Activated T-cell treated with anti-CD3 and anti-CD28 coated beads for 4 hours (primary cell): ENCODE data around the gene NUFIP1.
"Not testable (repeated sequence)": the region's sequence is repeated elsewhere in the genome, so short reads cannot be mapped to it uniquely, and the experiment has no call there.

Experiments used
- DNase-seq: peaks from one replicate; pipeline ENCODE4 v3.0.0-alpha.2; 2020

Gene NUFIP1

DNA sequence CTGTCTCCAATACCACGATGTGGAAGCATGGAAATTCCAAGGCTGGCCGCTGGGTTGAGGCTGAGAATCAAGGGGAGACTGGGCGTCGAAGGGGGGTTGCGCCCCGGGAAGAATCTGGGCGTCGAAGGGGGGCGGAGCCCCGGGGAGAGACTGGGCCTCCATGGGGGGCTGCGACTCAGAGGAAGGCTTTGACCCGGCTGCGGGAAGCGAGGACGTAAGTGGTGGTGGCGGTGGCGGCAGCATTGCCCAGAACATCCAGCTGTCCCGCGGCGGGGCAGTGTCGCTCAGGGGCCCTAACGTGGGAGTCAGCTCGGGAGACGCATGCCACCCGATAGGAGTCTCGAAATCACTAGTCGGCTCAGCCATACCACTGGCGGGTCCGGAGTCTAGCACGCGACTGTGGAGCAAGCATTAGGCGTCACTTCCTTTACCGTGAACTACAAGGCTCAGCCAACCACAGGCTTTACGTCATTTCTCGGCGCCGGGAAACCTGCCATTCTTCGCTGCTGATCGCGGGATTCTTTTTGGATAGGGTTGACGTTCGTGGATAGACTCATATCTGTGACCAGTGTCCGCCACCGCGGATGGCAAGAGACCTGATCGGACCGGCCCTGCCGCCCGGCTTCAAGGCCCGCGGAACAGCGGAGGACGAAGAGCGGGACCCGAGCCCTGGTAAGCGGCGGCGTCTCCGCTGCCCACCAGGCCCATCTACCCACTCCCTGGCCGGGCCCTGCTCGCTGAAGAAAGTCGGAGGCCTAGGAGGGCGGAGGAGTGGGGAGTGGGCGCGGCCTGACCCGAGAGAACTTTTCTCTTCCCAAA is at the start of gene NUFIP1, which contains the start of gene GPALPP1:
Gene NUFIP1, minus strand, starts transcription at position 401 of the 819 bp plus-strand sequence. Its CDS starts 35 bp downstream, at position 366.
Gene GPALPP1, plus strand, starts transcription at position 468 of the 819 bp plus-strand sequence. Its CDS starts 117 bp downstream, at position 585.
- DNase-seq = peak; percentile 92

DNA sequence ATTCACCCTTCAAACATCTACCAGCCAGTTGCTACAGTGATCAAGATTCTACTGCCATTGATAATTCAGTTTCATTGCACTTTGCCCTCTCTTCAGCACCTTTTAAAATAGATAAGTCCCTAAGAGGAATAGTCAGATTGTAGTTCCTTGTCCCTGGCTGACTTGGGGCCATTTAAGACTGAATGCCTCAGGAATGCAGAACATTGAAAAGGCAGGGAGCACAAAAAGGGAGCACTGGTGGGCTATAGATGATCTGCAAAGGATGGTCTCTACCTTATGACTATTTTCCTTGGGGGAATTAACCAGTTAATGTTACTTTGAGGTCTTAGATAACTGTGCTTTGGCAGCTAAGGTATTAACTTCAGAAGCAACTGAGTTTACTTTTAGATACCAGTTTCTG is 46.9 kb upstream of the NUFIP1 start:
- no peak for DNase-seq

DNA sequence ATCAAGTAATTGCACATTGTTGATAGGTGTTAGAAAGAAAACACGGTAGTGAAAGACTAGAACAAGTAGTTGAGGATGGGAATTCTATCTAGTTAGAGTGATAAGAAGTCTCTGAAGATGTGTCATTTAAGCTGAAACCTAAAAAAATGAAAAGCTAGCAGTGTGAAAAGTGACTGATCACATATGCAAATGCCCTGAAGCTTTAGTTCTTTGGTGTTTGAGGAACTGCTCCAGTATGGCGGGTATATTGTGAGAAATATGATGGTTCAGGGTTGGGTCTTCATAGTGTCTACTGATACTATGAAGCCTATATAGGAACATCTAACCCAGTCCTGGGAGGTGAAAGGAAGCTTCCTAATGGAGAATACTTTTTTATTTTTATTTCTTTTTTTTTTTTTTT is 45.1 kb upstream of the NUFIP1 start:
- no peak for DNase-seq

DNA sequence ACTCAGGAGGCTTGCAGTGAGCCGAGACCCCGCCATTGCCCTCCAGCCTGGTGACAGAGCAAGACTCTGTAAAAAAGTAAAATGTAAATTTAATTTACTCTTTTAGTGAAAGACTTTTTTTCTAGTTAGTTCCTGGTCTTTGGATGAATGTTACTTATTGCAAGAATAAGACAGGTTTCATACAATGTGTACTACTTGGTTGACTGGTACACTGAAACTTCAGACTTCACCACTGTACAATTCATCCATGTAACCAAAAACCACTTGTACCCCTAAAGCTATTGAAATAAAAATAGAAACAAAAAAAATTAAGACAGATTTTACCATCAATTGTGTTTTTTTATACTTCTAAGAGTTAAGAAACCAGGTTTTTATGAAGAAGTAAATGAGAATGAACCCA is 35.6 kb upstream of the NUFIP1 start:
- no peak for DNase-seq

DNA sequence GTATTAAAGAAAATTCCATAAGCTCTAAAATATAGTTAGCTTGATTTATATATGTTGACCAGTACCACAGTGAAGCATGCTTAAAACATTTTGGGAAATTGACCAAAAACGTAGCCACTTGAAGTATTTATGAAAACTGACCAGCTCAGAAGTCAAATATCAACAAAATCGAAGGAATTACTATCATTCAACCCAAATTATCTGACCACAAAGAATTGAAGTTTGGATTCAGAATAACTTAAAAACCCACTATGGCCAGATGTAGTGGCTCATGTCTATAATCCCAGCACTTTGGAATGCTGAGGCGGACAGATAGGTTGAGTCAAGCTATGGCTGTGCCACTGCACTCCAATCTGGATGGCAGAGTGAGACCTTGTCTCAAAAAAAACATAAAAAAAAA is 32.0 kb upstream of the NUFIP1 start:
- no peak for DNase-seq

DNA sequence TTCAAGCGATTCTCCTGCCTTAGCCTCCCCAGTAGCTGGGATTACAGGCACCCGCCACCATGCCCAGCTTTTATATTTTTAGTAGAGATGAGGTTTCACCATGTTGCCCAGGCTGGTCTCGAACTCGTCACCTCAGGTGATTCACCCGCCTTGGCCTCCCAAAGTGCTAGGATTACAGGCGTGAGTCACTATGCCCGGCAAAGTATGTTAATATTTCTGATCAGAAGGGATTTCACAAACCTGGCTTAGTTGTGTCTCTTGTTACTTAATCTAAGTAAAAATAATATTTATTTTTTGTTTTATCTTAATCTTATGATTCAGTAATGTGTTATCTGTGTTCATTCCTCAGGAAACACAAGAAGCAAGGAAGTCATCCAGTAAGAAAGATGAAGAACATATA is 30.7 kb upstream of the NUFIP1 start:
- DNase-seq = not testable (repeated sequence)

DNA sequence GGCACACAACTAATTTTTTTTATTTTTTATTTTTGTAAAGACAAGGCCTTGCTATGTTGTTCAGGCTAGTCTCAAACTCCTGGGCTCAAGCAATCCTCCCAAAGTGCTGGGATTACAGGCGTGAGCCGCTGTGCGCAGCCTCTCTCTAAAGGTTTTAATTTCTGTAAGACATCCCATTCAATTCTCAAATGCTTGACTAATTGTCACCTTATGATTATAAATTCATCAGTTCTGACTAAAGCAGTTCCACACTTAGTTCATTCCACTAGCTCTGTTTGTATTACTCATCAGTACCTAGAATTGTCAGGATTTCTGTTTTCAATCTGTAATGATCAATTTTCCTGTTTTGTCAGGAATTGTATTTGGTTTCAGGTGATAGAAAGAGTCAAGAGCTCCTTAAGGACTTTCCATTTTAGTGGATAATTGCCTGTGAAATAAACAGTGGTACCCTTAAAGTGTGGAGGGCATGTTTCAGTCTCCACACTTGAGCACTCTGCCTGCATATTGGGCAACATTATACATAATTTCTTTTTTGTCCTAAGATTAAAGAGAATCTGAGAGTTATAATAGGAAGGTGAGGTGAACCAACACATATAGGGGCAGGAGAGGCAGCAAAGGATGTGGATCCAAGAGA is 27.6 kb upstream of the NUFIP1 start:
- DNase-seq = no peak

DNA sequence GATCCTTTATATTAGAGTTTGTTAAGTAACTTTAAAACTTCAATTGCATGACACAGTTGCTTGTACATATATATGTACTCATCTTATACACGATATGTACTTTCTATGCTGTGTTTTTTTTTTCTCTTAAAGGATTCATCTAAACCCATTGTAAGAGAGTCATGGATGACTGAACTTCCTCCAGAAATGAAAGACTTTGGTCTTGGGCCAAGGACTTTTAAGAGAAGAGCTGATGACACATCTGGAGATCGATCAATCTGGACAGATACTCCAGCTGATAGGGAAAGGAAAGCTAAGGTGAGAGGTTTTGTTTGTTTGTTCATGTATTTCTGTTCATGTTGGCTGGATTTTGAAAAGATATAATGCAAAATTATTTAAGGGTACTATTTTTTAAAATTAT is 26.0 kb upstream of the NUFIP1 start:
- DNase-seq = no peak

DNA sequence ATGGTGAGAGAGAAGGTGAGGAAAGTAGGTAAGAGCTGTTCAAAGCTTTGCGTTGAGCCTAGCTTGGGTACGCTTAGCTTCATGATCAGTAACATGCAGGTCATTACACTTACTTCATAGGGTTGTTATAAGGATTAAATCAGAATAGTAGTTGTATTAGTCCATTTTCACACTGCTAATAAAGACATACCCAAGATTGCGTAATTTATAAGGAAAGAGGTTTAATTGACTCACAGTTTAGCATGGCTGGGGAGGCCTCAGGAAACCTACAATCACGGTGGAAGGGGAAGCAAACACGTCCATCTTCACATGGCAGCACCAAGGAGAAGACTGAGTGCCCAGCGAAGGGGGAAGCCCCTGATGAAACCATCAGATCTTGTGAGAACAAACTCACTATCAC is 21.9 kb upstream of the NUFIP1 start:
- no peak for DNase-seq

DNA sequence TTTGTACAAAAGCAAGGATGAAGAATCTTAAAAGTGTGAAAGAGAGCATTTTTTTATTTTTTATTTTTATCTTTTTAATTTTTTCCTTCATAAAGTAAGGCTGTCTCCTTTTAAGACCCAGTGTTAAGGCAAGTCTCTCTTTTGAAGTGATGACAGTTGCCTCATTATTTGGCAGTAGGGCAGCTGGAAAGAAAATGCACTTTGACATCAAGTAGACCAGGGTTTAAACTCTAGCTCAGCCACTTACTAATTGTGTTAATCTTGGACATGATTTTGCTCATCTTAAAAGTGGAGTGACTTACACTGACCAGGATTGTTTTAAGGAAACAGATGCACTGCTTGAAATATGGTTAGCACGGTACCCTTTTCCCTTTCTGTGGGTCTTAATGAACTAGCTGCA is 18.6 kb upstream of the NUFIP1 start:
- no peak for DNase-seq

DNA sequence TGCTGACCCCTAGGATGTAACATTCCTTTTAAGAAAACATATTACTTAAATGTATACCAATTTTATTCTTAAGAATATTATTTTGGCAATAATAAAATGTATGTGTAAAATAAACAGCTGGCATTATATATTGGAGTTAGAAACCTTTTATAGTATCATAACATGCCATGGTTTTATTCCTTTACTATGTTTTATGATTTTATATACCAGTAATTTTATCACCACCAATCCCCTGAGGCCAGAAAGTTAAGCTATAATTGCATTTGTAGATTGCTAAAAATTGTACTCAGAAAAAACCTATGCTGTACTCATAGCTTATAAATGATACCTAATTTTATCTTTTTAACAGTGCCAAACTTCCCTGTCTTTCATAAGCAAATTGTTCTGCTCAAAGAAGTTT is 18.0 kb upstream of the NUFIP1 start:
- no peak for DNase-seq

DNA sequence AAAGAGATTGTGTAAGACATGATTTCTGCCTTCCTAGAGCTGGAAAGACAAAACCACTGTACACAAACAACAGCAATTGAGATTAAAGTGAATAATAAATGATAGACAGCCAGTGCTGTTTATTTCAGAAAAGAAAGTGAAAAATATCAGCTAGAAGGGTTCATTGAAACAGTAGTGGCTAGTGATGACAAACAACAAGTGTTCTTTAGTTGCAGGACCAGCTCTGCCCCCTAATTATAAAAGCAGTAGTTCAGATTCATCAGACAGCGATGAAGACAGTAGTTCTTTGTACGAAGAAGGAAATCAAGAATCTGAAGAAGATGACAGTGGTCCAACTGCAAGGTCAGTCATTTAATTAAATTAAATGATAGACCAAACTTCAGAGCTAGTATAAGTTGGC is 14.8 kb upstream of the NUFIP1 start:
- no peak for DNase-seq

DNA sequence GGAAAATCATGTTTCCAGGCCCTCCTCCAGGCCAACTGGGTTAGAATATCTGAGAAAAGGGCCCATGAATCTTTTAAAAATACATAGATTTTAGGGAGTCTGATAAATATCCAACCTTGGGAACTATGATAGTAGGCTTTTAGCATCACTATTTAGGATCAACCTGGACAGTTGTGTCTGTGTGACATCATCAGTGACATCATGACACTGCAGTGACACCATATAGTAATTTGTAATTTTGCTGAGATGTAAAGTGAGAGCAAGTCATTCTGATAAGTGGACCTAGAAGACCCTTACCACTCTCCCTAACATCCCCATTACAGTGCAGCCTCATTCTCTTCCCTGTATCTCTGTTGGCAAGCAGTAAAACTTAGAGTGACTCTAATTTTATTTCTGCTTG is 14.1 kb upstream of the NUFIP1 start:
- no peak for DNase-seq

DNA sequence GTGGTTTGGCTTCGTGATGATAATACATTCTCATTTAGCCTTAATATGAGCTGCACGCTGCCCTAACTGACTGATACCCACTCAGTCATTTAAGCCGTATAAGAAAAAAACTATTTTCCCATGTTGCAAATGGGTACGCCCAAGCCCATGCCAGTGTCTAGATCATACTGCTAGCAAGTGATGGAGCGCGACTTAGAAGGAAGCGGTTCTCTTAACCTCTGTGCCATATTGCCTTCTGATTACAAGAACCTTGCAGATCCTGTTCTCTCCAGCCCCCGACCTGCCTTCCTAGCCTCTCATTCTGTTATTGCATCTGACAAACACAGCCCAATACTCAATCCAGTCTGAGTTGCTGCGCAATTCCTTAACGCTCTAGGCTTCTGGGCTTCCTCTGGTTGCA is 670 bp upstream of the NUFIP1 start:
- DNase-seq = no peak

DNA sequence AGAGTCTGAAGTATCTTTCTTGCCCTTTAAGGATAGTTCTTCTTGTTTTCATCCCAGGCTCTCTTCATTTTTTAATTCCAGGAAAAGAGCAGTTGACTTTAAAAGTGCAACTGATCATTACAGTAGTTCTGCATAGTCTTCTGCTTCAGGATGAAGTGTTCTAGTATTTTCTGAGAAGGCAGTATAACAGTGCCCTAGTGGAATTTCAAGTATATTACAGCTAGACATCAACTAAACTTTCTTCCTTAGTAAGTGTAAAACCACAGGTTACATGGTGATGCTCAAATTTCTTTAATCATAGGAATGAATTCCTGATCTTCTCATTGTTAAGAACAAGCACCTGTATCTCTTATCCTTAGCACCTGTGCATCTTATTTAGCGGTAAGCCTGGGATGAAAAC is 10.9 kb downstream of the NUFIP1 start:
- DNase-seq = no peak

DNA sequence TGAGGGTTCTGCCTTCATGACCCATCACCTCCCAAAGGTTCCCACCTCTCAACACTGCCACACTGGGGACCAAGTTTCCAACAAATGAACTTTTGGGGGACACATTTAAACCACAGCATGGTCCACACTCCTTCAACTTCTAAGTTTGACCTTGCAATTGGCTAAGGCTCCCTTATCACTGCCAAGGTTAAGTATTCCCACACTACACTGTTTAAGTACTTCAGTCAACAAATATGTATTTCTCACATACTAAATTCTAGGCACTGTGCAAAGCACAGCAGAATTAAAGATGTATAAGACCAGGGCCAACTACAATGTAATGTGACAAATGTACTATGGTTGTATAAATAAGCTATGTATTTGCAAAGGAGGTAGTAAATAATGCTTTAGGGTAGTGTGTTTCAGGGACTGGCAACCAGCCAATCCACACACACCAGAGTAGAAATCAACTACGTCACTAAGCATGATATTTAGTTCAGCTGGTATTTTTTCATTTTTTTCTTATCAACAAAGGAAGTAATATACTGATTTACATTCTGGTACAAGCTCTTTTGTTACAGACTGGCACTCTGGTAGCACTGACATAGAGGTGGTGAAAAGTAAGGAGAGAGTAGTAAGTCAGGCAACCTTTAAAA is 12.2 kb downstream of the NUFIP1 start:
- no peak for DNase-seq

DNA sequence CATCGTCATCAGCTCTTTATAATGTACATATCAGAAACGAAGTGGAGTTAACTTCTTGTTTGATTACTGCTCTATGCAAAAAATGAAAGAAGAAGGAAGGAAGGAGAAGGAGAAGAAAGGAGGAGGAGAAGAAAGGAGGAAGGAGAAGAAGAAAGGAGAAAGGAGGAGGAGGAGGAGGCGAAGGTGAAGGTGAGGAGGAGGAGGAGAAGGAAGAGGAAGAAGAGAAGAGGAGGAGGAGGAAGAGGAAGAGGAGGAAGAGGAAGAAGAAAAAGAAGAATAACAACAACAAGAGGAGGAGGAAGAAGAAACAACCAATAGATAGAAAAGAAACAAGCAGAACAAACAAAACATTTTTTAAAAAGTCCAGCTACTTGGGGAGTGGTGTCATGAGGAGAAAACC is 13.1 kb downstream of the NUFIP1 start:
- DNase-seq = no peak

DNA sequence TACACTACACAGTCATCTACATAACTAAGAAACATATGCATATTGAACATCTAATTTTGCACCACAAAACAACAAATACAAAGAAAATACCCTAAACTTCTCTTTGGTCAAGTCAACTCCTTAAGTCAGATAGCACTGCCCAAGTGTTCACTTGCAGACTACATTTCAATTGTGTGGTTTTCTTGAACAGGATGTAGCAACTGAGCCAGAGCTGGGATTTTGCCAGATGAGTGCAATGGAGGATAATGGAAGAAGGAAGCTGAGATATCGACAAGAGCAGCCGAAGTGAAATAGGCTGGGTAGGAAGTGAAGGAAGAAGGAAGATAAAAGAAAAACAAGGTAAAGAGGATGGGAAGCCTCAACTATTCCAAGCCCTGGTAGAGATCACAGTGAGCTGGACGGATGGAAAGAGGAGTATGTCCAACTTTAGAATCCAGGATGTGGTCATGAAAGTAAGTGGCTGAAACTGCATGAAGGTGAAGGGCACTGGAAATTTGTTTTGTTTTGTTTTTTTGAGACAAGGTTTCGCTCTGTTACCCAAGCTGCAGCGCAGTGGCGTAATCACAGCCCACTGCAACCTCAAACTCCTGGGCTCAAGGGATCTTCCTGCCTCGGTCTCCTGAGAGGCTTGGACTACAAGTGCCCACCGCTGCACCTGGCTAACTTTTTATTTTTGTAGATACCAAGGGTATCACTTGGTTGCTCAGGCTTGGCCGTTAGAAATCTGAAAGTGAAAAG is 15.0 kb downstream of the NUFIP1 start:
- no peak for DNase-seq

DNA sequence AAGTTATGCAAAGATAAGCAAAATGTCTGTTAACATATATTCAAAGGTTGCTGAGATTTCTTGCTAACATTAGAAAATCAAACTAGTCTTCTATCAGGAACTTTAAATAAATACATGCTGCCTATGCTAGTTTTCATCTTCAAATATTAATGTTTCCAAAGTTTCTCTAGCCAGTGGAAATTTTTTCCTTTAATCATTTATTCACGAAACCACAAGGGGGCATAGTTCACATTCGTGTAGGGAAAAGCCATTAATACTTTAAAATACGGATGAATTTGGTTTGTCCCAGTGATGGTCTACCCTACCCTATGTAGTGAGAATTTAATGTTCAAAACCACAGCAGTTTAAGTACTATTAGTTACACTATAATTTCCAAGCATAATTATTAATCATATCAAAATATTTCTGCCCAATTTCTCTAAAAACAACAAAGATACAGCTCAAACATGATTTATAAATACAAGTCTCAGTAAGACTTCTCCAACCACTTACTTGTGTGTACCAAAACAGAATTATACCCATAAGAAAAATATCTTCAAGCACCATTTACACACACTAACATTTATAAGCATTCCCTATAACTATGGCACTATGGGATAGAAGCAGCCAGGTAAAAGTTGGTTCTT is 16.2 kb downstream of the NUFIP1 start:
- no peak for DNase-seq

DNA sequence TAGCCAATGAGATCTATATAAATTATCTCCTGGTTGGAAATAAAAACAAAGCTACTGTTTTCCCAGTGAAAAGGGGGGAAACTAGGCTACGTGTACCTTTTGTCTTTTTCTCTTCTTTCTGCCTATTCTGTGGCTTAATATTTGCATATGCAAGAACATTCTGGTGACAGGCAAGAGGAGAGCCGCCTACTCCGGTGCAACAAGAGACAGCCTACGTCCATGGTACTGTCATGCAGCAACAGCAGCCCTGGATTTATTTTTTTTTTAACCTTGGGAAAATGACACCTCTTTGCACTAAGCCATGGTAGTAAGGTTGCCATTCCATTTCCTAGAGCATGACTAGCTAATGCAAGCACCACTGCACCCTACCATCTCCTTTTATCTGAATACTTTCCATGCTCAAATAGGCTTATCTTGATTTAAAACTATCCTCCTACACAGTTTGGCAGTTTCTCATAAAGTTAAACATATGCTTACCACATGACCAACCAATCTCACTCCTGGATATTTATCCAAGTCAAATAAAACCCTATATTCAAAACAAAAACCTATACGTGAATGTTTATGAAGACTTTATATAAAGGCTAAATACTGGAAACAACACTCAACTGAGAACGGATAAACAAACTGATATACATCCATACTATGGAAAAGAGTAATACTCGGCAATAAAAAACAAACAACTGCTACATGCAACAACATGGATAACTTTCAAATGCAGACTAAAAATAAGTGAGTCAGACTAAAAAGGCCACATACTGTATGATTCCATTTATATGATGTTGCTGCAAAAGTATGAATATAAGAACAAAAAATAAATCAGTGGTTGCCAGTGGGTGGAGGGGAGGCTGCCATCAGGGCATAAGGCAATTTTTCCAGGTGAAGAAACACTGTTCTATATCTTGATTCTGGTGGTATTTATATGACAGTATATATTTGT is 17.3 kb downstream of the NUFIP1 start:
- DNase-seq = no peak
